A549 (cell line): ENCODE results near the gene MAST3.

Experiments
- POLR2A ChIP-seq: IDR thresholded peaks from 2 replicates; pipeline ENCODE4 v1.6.1; 2012; ENCODE audit warnings: mild to moderate bottlenecking, low read length
- TP53 ChIP-seq: fragments of 250-450 bp; sonication (Bioruptor Pico); IDR thresholded peaks from 2 replicates; pipeline ENCODE4 v1.5.0; 2021; ENCODE audit warnings: mild to moderate bottlenecking, moderate library complexity

DNA sequence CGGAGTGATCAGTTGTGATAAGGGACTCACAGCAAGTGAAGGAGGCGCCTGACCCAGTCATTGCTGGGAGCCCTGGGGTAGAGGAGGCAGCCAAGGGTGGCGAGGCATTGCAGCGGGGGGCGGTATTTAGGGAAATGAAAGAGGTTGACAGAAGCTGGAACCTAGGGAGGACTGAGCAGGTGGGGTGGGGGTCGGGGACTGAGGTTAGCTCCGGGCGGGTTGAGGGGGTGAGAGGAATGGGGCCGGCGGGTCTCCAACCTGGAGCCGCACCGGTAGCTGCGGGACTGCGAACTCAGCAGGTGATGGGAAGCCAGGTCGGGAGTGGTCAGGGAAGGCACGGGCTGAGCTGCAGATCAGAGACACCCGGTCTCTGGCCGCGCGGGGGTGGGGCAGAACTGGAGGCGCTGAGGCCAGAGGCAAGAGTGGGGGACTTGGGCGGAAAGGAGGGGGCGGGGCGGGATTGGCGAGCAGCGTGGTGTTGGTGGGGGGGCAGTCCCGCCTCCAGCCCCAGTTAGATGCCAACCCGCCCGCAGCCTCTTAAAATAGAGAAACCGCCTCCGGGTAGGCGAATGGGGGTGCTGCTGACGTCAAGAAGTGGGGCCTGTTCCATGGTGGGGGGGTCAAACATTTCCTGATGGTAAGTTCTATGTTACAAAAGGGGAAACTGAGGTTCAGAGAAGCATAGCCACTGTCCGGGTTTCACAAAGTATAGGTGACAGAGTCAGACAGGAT is 1.5 kb downstream of the MAST3 start:
- TF ChIP-seq POLR2A (no peak), TP53 (CRISPR knock-in tag) (no peak)
